Fibroblast of lung (primary cell): ENCODE measurements around the gene IFNW1. TPM values are rescaled to one million over a fixed set of nuclear protein-coding genes. Genes with fewer than 3 reads are reported as not detected.
"Not testable (repeated sequence)": the region's sequence is repeated elsewhere in the genome, so short reads cannot be mapped to it uniquely, and the experiment has no call there.

Experiments used
- DNase-seq, 2 donors: peaks; one replicate each; pipeline versions ENCODE4 v3.0.0 to v3.0.0-alpha.2; 2010; ENCODE audit warnings: low read depth in 2 of 2
- H2AFZ ChIP-seq: 2 replicates; pipeline ENCODE4 v1.5.1; 2012; ENCODE audit warnings: low read length, control low read depth, inconsistent platforms
- H3K27ac ChIP-seq: 2 replicates; pipeline ENCODE4 v1.5.1; 2011; ENCODE audit warnings: low read length, control low read depth; ENCODE audit not compliant: insufficient read depth
- H3K27me3 ChIP-seq: 2 replicates; pipeline ENCODE4 v1.5.1; 2011; ENCODE audit warnings: mild to moderate bottlenecking, low read length; ENCODE audit not compliant: control insufficient read depth, insufficient read depth
- H3K36me3 ChIP-seq: 2 replicates; pipeline ENCODE4 v1.5.1; 2011; ENCODE audit warnings: low read length; ENCODE audit not compliant: control insufficient read depth, insufficient read depth
- H3K4me1 ChIP-seq: 2 replicates; pipeline ENCODE4 v1.5.1; 2011; ENCODE audit warnings: low read length; ENCODE audit not compliant: control insufficient read depth, insufficient read depth; ENCODE audit errors: extremely low read depth
- H3K4me2 ChIP-seq: 2 replicates; pipeline ENCODE4 v1.5.1; 2011; ENCODE audit warnings: low read length, control low read depth; ENCODE audit not compliant: insufficient read depth; ENCODE audit errors: extremely low read depth
- H3K4me3 ChIP-seq, 4 experiments: fragments of 200-600 bp in 1 of 4; sonication (generic) in 1 of 4; replicated peaks in 1 of 4; 2 replicates each; pipeline ENCODE4 v1.5.1; 2011 to 2016; ENCODE audit warnings: low read length in 4 of 4, low read depth in 3 of 4, mild to moderate bottlenecking in 3 of 4, control low read depth in 2 of 4, inconsistent platforms in 1 of 4, mixed read lengths in 1 of 4; ENCODE audit not compliant: insufficient read depth in 1 of 4; ENCODE audit errors: control extremely low read depth in 1 of 4
- H3K79me2 ChIP-seq: 2 replicates; pipeline ENCODE4 v1.5.1; 2012; ENCODE audit warnings: mild to moderate bottlenecking, low read length, inconsistent platforms; ENCODE audit not compliant: control insufficient read depth, insufficient read depth
- H3K9ac ChIP-seq: 2 replicates; pipeline ENCODE4 v1.5.1; 2011; ENCODE audit warnings: mild to moderate bottlenecking, low read length, control low read depth; ENCODE audit not compliant: insufficient read depth
- H3K9me3 ChIP-seq: 2 replicates; pipeline ENCODE4 v1.5.1; 2012; ENCODE audit warnings: low read depth, low read length; ENCODE audit not compliant: control insufficient read depth, insufficient read depth
- H4K20me1 ChIP-seq: 2 replicates; pipeline ENCODE4 v1.5.1; 2011; ENCODE audit warnings: low read length; ENCODE audit not compliant: control insufficient read depth, insufficient read depth; ENCODE audit errors: extremely low read depth
- EZH2 ChIP-seq: IDR thresholded peaks from 2 replicates; pipeline ENCODE4 v1.5.1; 2012; ENCODE audit warnings: low read length, control low read depth, mild to moderate bottlenecking; ENCODE audit errors: missing control alignments
- polyA plus RNA-seq, 2 donors: library from polyadenylated mRNA; depleted of rRNA in 1 of 2; stranded (reverse) in 1 of 2; unstranded in 1 of 2; fragments of >200 nt; gene quantifications; 2 replicates each; pipeline ENCODE4 v1.2.1, GENCODE V29; 2011 to 2012; ENCODE audit warnings: missing spikeins in 1 of 2
- total RNA-seq: library from RNA; depleted of rRNA; stranded (reverse); fragments of >200 nt; gene quantifications from 2 replicates; pipeline ENCODE4 v1.2.1, GENCODE V29; 2014
- TF ChIP-seq, protein P1 (sequence below), 2 donors: IDR thresholded peaks in 1 of 2; conservative IDR thresholded peaks in 1 of 2; 1 replicate in 1 of 2; 2 replicates in 1 of 2; pipeline ENCODE4 v1.5.1; 2011 to 2012; ENCODE audit warnings: low read length in 2 of 2, control low read depth in 1 of 2, inconsistent platforms in 1 of 2, low read depth in 1 of 2, mild to moderate bottlenecking in 1 of 2

IFNW1 gene
- total and polyA plus RNA-seq, 2 donors (not counting 1 experiment from before 2014, with no cell fraction given): not detected

- Histone ChIP-seq H3K9me3 (no peaks in the 10 kb centered on the region), H3K79me2 (no peaks in the 10 kb centered on the region), H3K9ac (no peak overlapping the region), H3K4me2 (no peak overlapping the region), H3K4me1 (no peaks in the 10 kb centered on the region), H3K4me3 (no peak overlapping the region), H3K36me3 (no peaks in the 10 kb centered on the region), H2AFZ (no peak overlapping the region), H3K27me3 (peaks cover 3% of the 10 kb centered on the region), H4K20me1 (no peaks in the 10 kb centered on the region), H3K27ac (no peak overlapping the region)
- TF ChIP-seq, protein P1, sequence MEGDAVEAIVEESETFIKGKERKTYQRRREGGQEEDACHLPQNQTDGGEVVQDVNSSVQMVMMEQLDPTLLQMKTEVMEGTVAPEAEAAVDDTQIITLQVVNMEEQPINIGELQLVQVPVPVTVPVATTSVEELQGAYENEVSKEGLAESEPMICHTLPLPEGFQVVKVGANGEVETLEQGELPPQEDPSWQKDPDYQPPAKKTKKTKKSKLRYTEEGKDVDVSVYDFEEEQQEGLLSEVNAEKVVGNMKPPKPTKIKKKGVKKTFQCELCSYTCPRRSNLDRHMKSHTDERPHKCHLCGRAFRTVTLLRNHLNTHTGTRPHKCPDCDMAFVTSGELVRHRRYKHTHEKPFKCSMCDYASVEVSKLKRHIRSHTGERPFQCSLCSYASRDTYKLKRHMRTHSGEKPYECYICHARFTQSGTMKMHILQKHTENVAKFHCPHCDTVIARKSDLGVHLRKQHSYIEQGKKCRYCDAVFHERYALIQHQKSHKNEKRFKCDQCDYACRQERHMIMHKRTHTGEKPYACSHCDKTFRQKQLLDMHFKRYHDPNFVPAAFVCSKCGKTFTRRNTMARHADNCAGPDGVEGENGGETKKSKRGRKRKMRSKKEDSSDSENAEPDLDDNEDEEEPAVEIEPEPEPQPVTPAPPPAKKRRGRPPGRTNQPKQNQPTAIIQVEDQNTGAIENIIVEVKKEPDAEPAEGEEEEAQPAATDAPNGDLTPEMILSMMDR (conservative IDR thresholded peaks at IDR 0.05 in 1 of 2, IDR thresholded peaks at IDR 0.05 in 1 of 2; ENCODE audit: low read depth in 1 of 2, low read length in 2 of 2): no peak
- TF ChIP-seq EZH2: no peak
- no peak for DNase-seq
Measured at GRCh38 chr9:21137020-21137419, 4.6 kb downstream of the IFNW1 start.

GRCh38 chr9:21135736-21136135 is 5.9 kb downstream of the IFNW1 start:
- H2AFZ ChIP-seq: no peak overlapping the region
- H3K4me2 ChIP-seq: no peak overlapping the region
- no peak overlapping the region for H3K27ac ChIP-seq
- no peak overlapping the region for H3K9ac ChIP-seq
- no peak overlapping the region for H3K4me3 ChIP-seq
- peaks cover 3% of the 10 kb centered on the region for H3K27me3 ChIP-seq
- H3K36me3 ChIP-seq: no peaks in the 10 kb centered on the region
- H3K4me1 ChIP-seq: no peaks in the 10 kb centered on the region
- no peak for DNase-seq
- H3K9me3 ChIP-seq: no peaks in the 10 kb centered on the region
- no peaks in the 10 kb centered on the region for H4K20me1 ChIP-seq
- H3K79me2 ChIP-seq: no peaks in the 10 kb centered on the region
- TF ChIP-seq, protein P1 (conservative IDR thresholded peaks at IDR 0.05 in 1 of 2, IDR thresholded peaks at IDR 0.05 in 1 of 2; ENCODE audit: low read depth in 1 of 2, low read length in 2 of 2): no peak
- no peak for TF ChIP-seq EZH2

- not testable (repeated sequence) for H3K27me3 ChIP-seq, H2AFZ ChIP-seq, H3K36me3 ChIP-seq, H3K27ac ChIP-seq, H3K79me2 ChIP-seq, H3K4me1 ChIP-seq, H4K20me1 ChIP-seq, H3K4me2 ChIP-seq, DNase-seq, H3K4me3 ChIP-seq, H3K9ac ChIP-seq, H3K9me3 ChIP-seq
Measured at GRCh38 chr9:21128186-21128585, 13.4 kb downstream of the IFNW1 start.
